DLD1 (cell line): Measurements from ENCODE around the gene ADAMTS15.

Source experiments
- in situ Hi-C: cut with HindIII; loops from 2 replicates; pipeline ENCODE4 v1.10.0; 2017; ENCODE audit warnings: low sequenced_read_pairs

Gene ADAMTS15

GRCh38 chr11:130448416-130449309, at the start of gene ADAMTS15:
ADAMTS15 (plus strand) TSS chr11:130448645; CDS start chr11:130448974, 329 bp downstream.
- in situ Hi-C loops, result no loop called here

- in situ Hi-C loops, result no loop called here
Observed at GRCh38 chr11:130399196-130399595, 49.2 kb upstream of the ADAMTS15 start.

GRCh38 chr11:130400781-130401483, 47.5 kb upstream of the ADAMTS15 start:
- in situ Hi-C loops, result no loop called here

GRCh38 chr11:130402570-130402969, 45.9 kb upstream of the ADAMTS15 start:
- in situ Hi-C loops, result no loop called here

GRCh38 chr11:130403271-130403804, 45.1 kb upstream of the ADAMTS15 start:
- in situ Hi-C loops, result no loop called here

GRCh38 chr11:130403967-130404366, 44.5 kb upstream of the ADAMTS15 start:
- in situ Hi-C loops, result no loop called here

- in situ Hi-C loops, result no loop called here
Observed at GRCh38 chr11:130404727-130405126, 43.7 kb upstream of the ADAMTS15 start.

GRCh38 chr11:130405428-130405827, 43.0 kb upstream of the ADAMTS15 start:
- in situ Hi-C loops, result no loop called here

- in situ Hi-C loops, result no loop called here
Observed at GRCh38 chr11:130407978-130408377, 40.5 kb upstream of the ADAMTS15 start.

GRCh38 chr11:130408401-130408890, 40.0 kb upstream of the ADAMTS15 start:
- in situ Hi-C loops, result no loop called here

GRCh38 chr11:130408901-130409300, 39.5 kb upstream of the ADAMTS15 start:
- in situ Hi-C loops, result no loop called here

- in situ Hi-C loops, result no loop called here
Observed at GRCh38 chr11:130409594-130410388, 38.7 kb upstream of the ADAMTS15 start.

GRCh38 chr11:130411223-130411622, 37.2 kb upstream of the ADAMTS15 start:
- in situ Hi-C loops, result no loop called here

- in situ Hi-C loops, result no loop called here
Observed at GRCh38 chr11:130413405-130414106, 34.9 kb upstream of the ADAMTS15 start.

GRCh38 chr11:130414107-130415080, 34.1 kb upstream of the ADAMTS15 start:
- in situ Hi-C loops, result no loop called here

- in situ Hi-C loops, result no loop called here
Observed at GRCh38 chr11:130415731-130416529, 32.5 kb upstream of the ADAMTS15 start.

GRCh38 chr11:130416530-130416882, 31.9 kb upstream of the ADAMTS15 start:
- in situ Hi-C loops, result no loop called here

GRCh38 chr11:130416906-130417305, 31.5 kb upstream of the ADAMTS15 start:
- in situ Hi-C loops, result no loop called here
